Loucy (cell line): Measurements from ENCODE around the gene RPS6KA2.

Experiments
- H2AFZ ChIP-seq: fragments of 200-600 bp; sonication (generic); 2 replicates; pipeline ENCODE4 v1.6.0; 2016; ENCODE audit warnings: antibody characterized with exemption, mild to moderate bottlenecking, low read length, moderate library complexity
- H3F3A ChIP-seq: fragments of 200-600 bp; 2 replicates; pipeline ENCODE4 v1.6.0; 2016; ENCODE audit warnings: antibody characterized with exemption, low read depth, mild to moderate bottlenecking
- H3K27me3 ChIP-seq: fragments of 200-600 bp; sonication (generic); 2 replicates; pipeline ENCODE4 v1.6.1; 2014; ENCODE audit warnings: low read length, mild to moderate bottlenecking; ENCODE audit not compliant: insufficient read depth, poor library complexity, severe bottlenecking
- H3K36me3 ChIP-seq: fragments of 200-600 bp; sonication (generic); 2 replicates; pipeline ENCODE4 v1.6.1; 2016; ENCODE audit warnings: low read length; ENCODE audit not compliant: insufficient read depth
- H3K4me1 ChIP-seq: fragments of 200-600 bp; sonication (generic); 2 replicates; pipeline ENCODE4 v1.5.1; 2014; ENCODE audit warnings: low read length, mild to moderate bottlenecking; ENCODE audit not compliant: insufficient read depth, poor library complexity, severe bottlenecking
- H3K4me2 ChIP-seq: fragments of 200-600 bp; sonication (generic); 2 replicates; pipeline ENCODE4 v1.6.0; 2014; ENCODE audit warnings: antibody characterized with exemption, low read length, low read depth, mild to moderate bottlenecking; ENCODE audit not compliant: poor library complexity, severe bottlenecking
- H3K4me3 ChIP-seq: fragments of 200-600 bp; sonication (generic); 2 replicates; pipeline ENCODE4 v1.5.1; 2014; ENCODE audit warnings: low read length, mild to moderate bottlenecking, mixed read lengths; ENCODE audit not compliant: poor library complexity, severe bottlenecking
- H3K79me2 ChIP-seq: fragments of 200-600 bp; sonication (generic); 2 replicates; pipeline ENCODE4 v1.6.1; 2014; ENCODE audit warnings: low read length; ENCODE audit not compliant: insufficient read depth
- H3K9ac ChIP-seq: fragments of 200-600 bp; sonication (generic); 2 replicates; pipeline ENCODE4 v1.6.0; 2014; ENCODE audit warnings: mild to moderate bottlenecking, low read depth, low read length, moderate library complexity; ENCODE audit not compliant: poor library complexity, severe bottlenecking
- H3K9me2 ChIP-seq: fragments of 200-600 bp; sonication (generic); replicated peaks from 2 replicates; pipeline ENCODE4 v1.6.1; 2016; ENCODE audit warnings: low read depth, low read length, mixed read lengths
- H3K9me3 ChIP-seq: fragments of 200-600 bp; sonication (generic); 2 replicates; pipeline ENCODE4 v1.6.1; 2014; ENCODE audit warnings: mild to moderate bottlenecking, antibody characterized with exemption, low read length, low read depth; ENCODE audit not compliant: insufficient read depth
- H4K20me1 ChIP-seq: fragments of 200-600 bp; sonication (generic); 2 replicates; pipeline ENCODE4 v1.6.0; 2014; ENCODE audit warnings: antibody characterized with exemption, low read length, mild to moderate bottlenecking; ENCODE audit not compliant: insufficient read depth, poor library complexity, severe bottlenecking
- EZH2phosphoT487 ChIP-seq: fragments of 200-600 bp; IDR thresholded peaks from 2 replicates; pipeline ENCODE4 v1.6.1; 2018; ENCODE audit warnings: antibody characterized with exemption, mild to moderate bottlenecking, moderate library complexity, borderline replicate concordance
- TF ChIP-seq, protein P1 (sequence below): fragments of 200-600 bp; sonication (generic); conservative IDR thresholded peaks from 2 replicates; pipeline ENCODE4 v1.5.1; 2014; ENCODE audit warnings: mild to moderate bottlenecking, antibody characterized with exemption, low read length

Gene RPS6KA2

DNA sequence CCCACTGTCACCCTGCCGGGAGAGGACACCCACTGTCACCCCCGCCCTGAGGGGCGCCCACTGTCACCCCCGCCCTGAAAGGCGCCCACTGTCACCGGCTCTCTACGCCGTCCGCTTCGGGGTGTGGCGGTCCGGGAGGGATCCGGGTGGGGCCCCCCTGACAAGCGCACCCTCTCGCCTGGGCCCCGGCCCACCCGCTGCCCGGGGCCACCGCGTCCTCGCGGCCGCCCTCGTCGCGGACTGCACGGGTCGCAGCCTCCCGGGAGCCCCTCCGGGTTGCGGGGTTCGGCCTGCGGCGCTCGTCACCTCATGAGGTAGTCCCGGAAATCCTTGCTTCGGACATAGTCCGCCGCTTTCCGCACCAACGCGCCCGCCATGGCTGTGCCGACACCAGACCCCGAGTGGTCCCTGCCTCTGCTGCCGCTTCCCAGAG is 244.5 kb downstream of the RPS6KA2 start:
- H3F3A ChIP-seq = no peaks in the 10 kb centered on the region
- peak overlapping the region; percentile 66 for H3K9ac ChIP-seq
- H3K4me1 ChIP-seq = peaks cover 25% of the 10 kb centered on the region
- no peaks in the 10 kb centered on the region for H3K9me3 ChIP-seq
- TF ChIP-seq EZH2phosphoT487 = no peak
- TF ChIP-seq, protein P1, sequence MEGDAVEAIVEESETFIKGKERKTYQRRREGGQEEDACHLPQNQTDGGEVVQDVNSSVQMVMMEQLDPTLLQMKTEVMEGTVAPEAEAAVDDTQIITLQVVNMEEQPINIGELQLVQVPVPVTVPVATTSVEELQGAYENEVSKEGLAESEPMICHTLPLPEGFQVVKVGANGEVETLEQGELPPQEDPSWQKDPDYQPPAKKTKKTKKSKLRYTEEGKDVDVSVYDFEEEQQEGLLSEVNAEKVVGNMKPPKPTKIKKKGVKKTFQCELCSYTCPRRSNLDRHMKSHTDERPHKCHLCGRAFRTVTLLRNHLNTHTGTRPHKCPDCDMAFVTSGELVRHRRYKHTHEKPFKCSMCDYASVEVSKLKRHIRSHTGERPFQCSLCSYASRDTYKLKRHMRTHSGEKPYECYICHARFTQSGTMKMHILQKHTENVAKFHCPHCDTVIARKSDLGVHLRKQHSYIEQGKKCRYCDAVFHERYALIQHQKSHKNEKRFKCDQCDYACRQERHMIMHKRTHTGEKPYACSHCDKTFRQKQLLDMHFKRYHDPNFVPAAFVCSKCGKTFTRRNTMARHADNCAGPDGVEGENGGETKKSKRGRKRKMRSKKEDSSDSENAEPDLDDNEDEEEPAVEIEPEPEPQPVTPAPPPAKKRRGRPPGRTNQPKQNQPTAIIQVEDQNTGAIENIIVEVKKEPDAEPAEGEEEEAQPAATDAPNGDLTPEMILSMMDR = no peak
- peaks cover 16% of the 10 kb centered on the region for H3K79me2 ChIP-seq
- H3K36me3 ChIP-seq = no peaks in the 10 kb centered on the region
- H3K9me2 ChIP-seq = no peaks in the 10 kb centered on the region
- H3K27me3 ChIP-seq = no peaks in the 10 kb centered on the region
- peak overlapping the region; percentile 89 for H2AFZ ChIP-seq
- peak overlapping the region; percentile 91 for H3K4me3 ChIP-seq
- H4K20me1 ChIP-seq = peaks cover 8% of the 10 kb centered on the region
- H3K4me2 ChIP-seq = peak overlapping the region; percentile 81

DNA sequence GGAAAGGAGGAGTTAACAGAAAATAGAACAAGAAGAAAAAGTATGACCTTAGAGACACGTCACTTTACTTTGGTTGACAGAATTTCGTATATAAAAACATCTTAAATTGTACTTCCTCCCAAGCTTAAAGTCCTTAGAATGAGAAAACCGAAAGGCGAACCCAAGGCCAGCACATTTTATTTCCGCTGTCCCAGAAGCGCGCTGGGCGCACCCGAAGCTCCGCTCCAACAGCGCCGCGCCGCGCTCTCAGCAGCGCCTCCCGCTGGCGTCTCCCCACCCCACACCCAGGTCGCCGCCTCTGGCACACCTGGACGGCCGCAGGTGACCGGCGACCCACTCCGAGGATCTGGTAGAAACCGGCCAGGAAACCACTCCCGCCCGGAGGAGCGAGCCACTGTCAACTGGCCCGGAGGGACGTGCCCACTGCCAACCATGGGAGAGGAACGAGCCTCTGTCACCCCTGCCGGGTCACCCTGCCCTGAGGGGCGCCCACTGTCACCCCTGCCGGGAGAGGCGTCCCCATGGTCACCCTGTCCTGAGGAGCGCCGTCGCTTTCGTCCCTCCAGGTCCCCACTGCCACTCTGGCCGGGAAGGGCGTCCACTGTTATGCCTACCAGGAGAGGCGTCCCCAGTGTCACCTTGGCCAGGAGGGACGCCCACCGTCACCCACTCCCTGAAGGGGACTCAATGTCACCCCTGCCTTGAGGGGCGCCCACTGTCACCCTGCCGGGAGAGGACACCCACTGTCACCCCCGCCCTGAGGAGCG is 245.1 kb downstream of the RPS6KA2 start:
- peak overlapping the region; percentile 81 for H3K4me2 ChIP-seq
- H3K4me3 ChIP-seq = peak overlapping the region; percentile 91
- peaks cover 16% of the 10 kb centered on the region for H3K79me2 ChIP-seq
- peak overlapping the region; percentile 89 for H2AFZ ChIP-seq
- no peaks in the 10 kb centered on the region for H3K27me3 ChIP-seq
- no peaks in the 10 kb centered on the region for H3F3A ChIP-seq
- TF ChIP-seq, protein P1 = peak; percentile 78
- no peak for TF ChIP-seq EZH2phosphoT487
- peaks cover 25% of the 10 kb centered on the region for H3K4me1 ChIP-seq
- no peaks in the 10 kb centered on the region for H3K36me3 ChIP-seq
- peaks cover 8% of the 10 kb centered on the region for H4K20me1 ChIP-seq
- no peaks in the 10 kb centered on the region for H3K9me2 ChIP-seq
- H3K9ac ChIP-seq = peak overlapping the region; percentile 66
- no peaks in the 10 kb centered on the region for H3K9me3 ChIP-seq

DNA sequence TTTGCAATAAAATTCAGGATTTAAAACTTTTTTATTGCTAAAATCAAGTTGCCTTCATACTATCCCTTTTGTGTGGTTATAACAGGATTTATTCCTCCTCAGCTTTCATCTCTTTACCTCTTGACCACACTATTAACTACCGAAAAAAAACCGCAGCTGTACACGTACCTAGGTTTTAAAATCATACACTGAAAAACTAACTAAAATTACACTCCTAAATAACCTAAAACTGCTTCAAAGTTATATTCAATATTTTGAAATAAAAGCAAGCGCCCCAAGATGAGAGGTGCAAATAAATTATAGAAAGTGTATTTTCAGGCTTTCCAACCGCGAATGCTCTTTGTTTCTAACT is 245.7 kb downstream of the RPS6KA2 start:
- peak overlapping the region; percentile 91 for H3K4me3 ChIP-seq
- H3F3A ChIP-seq = no peaks in the 10 kb centered on the region
- peaks cover 8% of the 10 kb centered on the region for H4K20me1 ChIP-seq
- peaks cover 25% of the 10 kb centered on the region for H3K4me1 ChIP-seq
- peaks cover 16% of the 10 kb centered on the region for H3K79me2 ChIP-seq
- no peaks in the 10 kb centered on the region for H3K36me3 ChIP-seq
- no peak for TF ChIP-seq EZH2phosphoT487
- TF ChIP-seq, protein P1 = no peak
- H3K9me3 ChIP-seq = no peaks in the 10 kb centered on the region
- peak overlapping the region; percentile 66 for H3K9ac ChIP-seq
- H3K4me2 ChIP-seq = peak overlapping the region; percentile 81
- no peaks in the 10 kb centered on the region for H3K9me2 ChIP-seq
- peak overlapping the region; percentile 81; the same call in 1 of the 2 replicates for H2AFZ ChIP-seq
- H3K27me3 ChIP-seq = no peaks in the 10 kb centered on the region
